ENCODE data around the gene ANKS1A.

The ANKS1A gene

GRCh38 chr6:35067234-35067633, 178.2 kb downstream of the ANKS1A start:
- no peak for DNase-seq (ENCODE audit: low read depth, low spot score)

- no peak for DNase-seq (ENCODE audit: low read depth, low spot score)
These were observed 179.2 kb downstream of the ANKS1A start for GRCh38 chr6:35068206-35068605.

GRCh38 chr6:35068644-35069043, 179.6 kb downstream of the ANKS1A start:
- no peak for DNase-seq (ENCODE audit: low read depth, low spot score)

GRCh38 chr6:35069262-35069661, 180.2 kb downstream of the ANKS1A start:
- DNase-seq (ENCODE audit: low read depth, low spot score) = no peak

GRCh38 chr6:35070111-35070510, 181.1 kb downstream of the ANKS1A start:
- no peak for DNase-seq (ENCODE audit: low read depth, low spot score)

GRCh38 chr6:35071347-35071994, 182.4 kb downstream of the ANKS1A start:
- DNase-seq (ENCODE audit: low read depth, low spot score) = no peak

GRCh38 chr6:35072051-35072697, 183.1 kb downstream of the ANKS1A start:
- no peak for DNase-seq (ENCODE audit: low read depth, low spot score)

- no peak for DNase-seq (ENCODE audit: low read depth, low spot score)
These were observed 183.6 kb downstream of the ANKS1A start for GRCh38 chr6:35072698-35073055.

GRCh38 chr6:35073211-35073610, 184.2 kb downstream of the ANKS1A start:
- no peak for DNase-seq (ENCODE audit: low read depth, low spot score)

- DNase-seq (ENCODE audit: low read depth, low spot score) = no peak
These were observed 184.9 kb downstream of the ANKS1A start for GRCh38 chr6:35073766-35074471.

GRCh38 chr6:35076997-35077712, 188.1 kb downstream of the ANKS1A start:
- no peak for DNase-seq (ENCODE audit: low read depth, low spot score)

GRCh38 chr6:35077713-35078105, 188.7 kb downstream of the ANKS1A start:
- no peak for DNase-seq (ENCODE audit: low read depth, low spot score)

GRCh38 chr6:35078226-35078850, 189.3 kb downstream of the ANKS1A start:
- DNase-seq (ENCODE audit: low read depth, low spot score) = no peak

- DNase-seq (ENCODE audit: low read depth, low spot score) = no peak
These were observed 189.8 kb downstream of the ANKS1A start for GRCh38 chr6:35078896-35079295.

GRCh38 chr6:35079311-35080000, 190.4 kb downstream of the ANKS1A start:
- no peak for DNase-seq (ENCODE audit: low read depth, low spot score)

GRCh38 chr6:35080016-35080680, 191.1 kb downstream of the ANKS1A start:
- DNase-seq (ENCODE audit: low read depth, low spot score) = no peak

- DNase-seq (ENCODE audit: low read depth, low spot score) = no peak
These were observed 191.9 kb downstream of the ANKS1A start for GRCh38 chr6:35080821-35081425.

GRCh38 chr6:35081426-35081851, 192.4 kb downstream of the ANKS1A start:
- DNase-seq (ENCODE audit: low read depth, low spot score) = peak; percentile 29

- peak; percentile 69 for DNase-seq (ENCODE audit: low read depth, low spot score)
These were observed 193.1 kb downstream of the ANKS1A start for GRCh38 chr6:35082046-35082732.

Measured in brain pericyte (primary cell).